ENCODE measurements around the gene ADARB2.
"Not testable (repeated sequence)": the region's sequence is repeated elsewhere in the genome, so short reads cannot be mapped to it uniquely, and the experiment has no call there.

The ADARB2 gene

GRCh38 chr10:1737222-1738061 is at the start of gene ADARB2:
ADARB2 (minus strand) TSS chr10:1737525.
- DNase-seq (ENCODE audit: low read depth) = no peak

- DNase-seq (ENCODE audit: low read depth) = no peak
Measured at GRCh38 chr10:1785835-1786234, 48.5 kb upstream of the ADARB2 start.

- no peak for DNase-seq (ENCODE audit: low read depth)
Measured at GRCh38 chr10:1782841-1783240, 45.5 kb upstream of the ADARB2 start.

- DNase-seq (ENCODE audit: low read depth) = no peak
Measured at GRCh38 chr10:1779796-1780195, 42.5 kb upstream of the ADARB2 start.

- DNase-seq (ENCODE audit: low read depth) = no peak
Measured at GRCh38 chr10:1778375-1778969, 41.1 kb upstream of the ADARB2 start.

GRCh38 chr10:1776127-1776662 is 38.9 kb upstream of the ADARB2 start:
- no peak for DNase-seq (ENCODE audit: low read depth)

- no peak for DNase-seq (ENCODE audit: low read depth)
Measured at GRCh38 chr10:1774796-1775195, 37.5 kb upstream of the ADARB2 start.

- not testable (repeated sequence) for DNase-seq (ENCODE audit: low read depth)
Measured at GRCh38 chr10:1773204-1773603, 35.9 kb upstream of the ADARB2 start.

- DNase-seq (ENCODE audit: low read depth) = no peak
Measured at GRCh38 chr10:1766049-1766448, 28.7 kb upstream of the ADARB2 start.

- no peak for DNase-seq (ENCODE audit: low read depth)
Measured at GRCh38 chr10:1762076-1762475, 24.8 kb upstream of the ADARB2 start.

- DNase-seq (ENCODE audit: low read depth) = no peak
Measured at GRCh38 chr10:1754506-1755153, 17.3 kb upstream of the ADARB2 start.

- DNase-seq (ENCODE audit: low read depth) = no peak
Measured at GRCh38 chr10:1752153-1752552, 14.8 kb upstream of the ADARB2 start.

- DNase-seq (ENCODE audit: low read depth) = no peak
Measured at GRCh38 chr10:1747590-1748157, 10.3 kb upstream of the ADARB2 start.

GRCh38 chr10:1746796-1747195 is 9.5 kb upstream of the ADARB2 start:
- DNase-seq (ENCODE audit: low read depth) = no peak

GRCh38 chr10:1745780-1746456 is 8.6 kb upstream of the ADARB2 start:
- DNase-seq (ENCODE audit: low read depth) = no peak

GRCh38 chr10:1744524-1744923 is 7.2 kb upstream of the ADARB2 start:
- no peak for DNase-seq (ENCODE audit: low read depth)

- DNase-seq (ENCODE audit: low read depth) = no peak
Measured at GRCh38 chr10:1743141-1743540, 5.8 kb upstream of the ADARB2 start.

- DNase-seq (ENCODE audit: low read depth) = no peak
Measured at GRCh38 chr10:1741450-1741849, 4.1 kb upstream of the ADARB2 start.

- DNase-seq (ENCODE audit: low read depth) = no peak
Measured at GRCh38 chr10:1739751-1740150, 2.4 kb upstream of the ADARB2 start.

- DNase-seq (ENCODE audit: low read depth) = no peak
Measured at GRCh38 chr10:1738950-1739349, 1.6 kb upstream of the ADARB2 start.

- no peak for DNase-seq (ENCODE audit: low read depth)
Measured at GRCh38 chr10:1736972-1737221, 428 bp downstream of the ADARB2 start.
